BJ (cell line): Measurements from ENCODE around the gene GPR6. TPM values are rescaled to one million over a fixed set of nuclear protein-coding genes. Genes with fewer than 3 reads are reported as not detected.

Source experiments
- CTCF ChIA-PET: fragments of 350-600 bp; formaldehyde crosslinking; extraction: SDS; loops from one replicate; lab custom pipeline; 2021; ENCODE audit warnings: antibody characterized with exemption, inconsistent platforms; lab: Yijun Ruan, JAX
- POLR2A ChIA-PET: fragments of 300-600 bp; sonication (Branson Sonifier 250); formaldehyde crosslinking; extraction: SDS; loops from one replicate; lab custom pipeline; 2021; ENCODE audit warnings: antibody characterized with exemption; lab: Charles Lee
- DNase-seq: peaks from one replicate; pipeline ENCODE4 v3.0.0-alpha.2; 2011; ENCODE audit warnings: low read depth
- H3K27me3 ChIP-seq: 2 replicates; pipeline ENCODE4 v1.6.0; 2011; ENCODE audit warnings: low read length; ENCODE audit not compliant: control insufficient read depth, insufficient read depth
- H3K36me3 ChIP-seq: 2 replicates; pipeline ENCODE4 v1.5.1; 2011; ENCODE audit warnings: low read length; ENCODE audit not compliant: control insufficient read depth, insufficient read depth
- H3K4me3 ChIP-seq: 2 replicates; pipeline ENCODE4 v1.5.1; 2011; ENCODE audit warnings: low read depth, mild to moderate bottlenecking, control low read depth, low read length
- polyA plus RNA-seq: library from polyadenylated mRNA; depleted of rRNA; stranded (reverse); fragments of >200 nt; gene quantifications from 2 replicates; pipeline ENCODE4 v1.2.3, GENCODE V29; 2011; rRNA removed
- TF ChIP-seq, protein P1 (sequence below): IDR thresholded peaks from 2 replicates; pipeline ENCODE4 v1.5.1; 2011; ENCODE audit warnings: low read depth, mild to moderate bottlenecking, control low read depth, inconsistent platforms, low read length, moderate library complexity; ENCODE audit not compliant: insufficient read depth

The GPR6 gene
- polyA plus RNA-seq, 1 experiment: not detected

DNA sequence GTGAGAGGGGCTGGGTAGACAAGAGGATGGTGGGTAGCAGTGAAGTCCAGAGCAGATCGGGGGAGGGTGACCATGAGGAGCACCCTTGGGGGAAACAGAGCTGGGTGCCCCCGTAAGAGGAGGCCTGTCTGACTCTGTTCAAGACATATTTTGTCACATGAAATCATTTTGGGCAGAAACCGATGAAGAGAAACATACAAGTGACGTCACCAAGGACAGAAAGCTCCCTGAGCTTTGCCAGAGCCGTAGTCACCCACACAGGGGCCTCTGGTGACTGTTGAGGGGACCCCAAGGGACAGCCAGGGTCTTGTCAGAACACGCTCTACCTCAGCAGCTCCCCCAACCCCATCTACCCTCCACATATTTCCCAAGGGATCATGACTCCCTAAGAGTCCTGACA lies 39.2 kb downstream of the GPR6 start:
- DNase-seq: no peak
- ChIA-PET POLR2A (no interaction called here), CTCF (interaction anchor here (0.6 kb wide), 1 partner anchor 403 kb away, joined by 3 read pairs; no protein-coding TSS in a partner anchor)
- H3K27me3 ChIP-seq: peaks cover 4% of the 10 kb centered on the region; the same call in 1 of the 2 replicates
- no peaks in the 10 kb centered on the region for H3K36me3 ChIP-seq
- no peak overlapping the region for H3K4me3 ChIP-seq
- TF ChIP-seq, protein P1, sequence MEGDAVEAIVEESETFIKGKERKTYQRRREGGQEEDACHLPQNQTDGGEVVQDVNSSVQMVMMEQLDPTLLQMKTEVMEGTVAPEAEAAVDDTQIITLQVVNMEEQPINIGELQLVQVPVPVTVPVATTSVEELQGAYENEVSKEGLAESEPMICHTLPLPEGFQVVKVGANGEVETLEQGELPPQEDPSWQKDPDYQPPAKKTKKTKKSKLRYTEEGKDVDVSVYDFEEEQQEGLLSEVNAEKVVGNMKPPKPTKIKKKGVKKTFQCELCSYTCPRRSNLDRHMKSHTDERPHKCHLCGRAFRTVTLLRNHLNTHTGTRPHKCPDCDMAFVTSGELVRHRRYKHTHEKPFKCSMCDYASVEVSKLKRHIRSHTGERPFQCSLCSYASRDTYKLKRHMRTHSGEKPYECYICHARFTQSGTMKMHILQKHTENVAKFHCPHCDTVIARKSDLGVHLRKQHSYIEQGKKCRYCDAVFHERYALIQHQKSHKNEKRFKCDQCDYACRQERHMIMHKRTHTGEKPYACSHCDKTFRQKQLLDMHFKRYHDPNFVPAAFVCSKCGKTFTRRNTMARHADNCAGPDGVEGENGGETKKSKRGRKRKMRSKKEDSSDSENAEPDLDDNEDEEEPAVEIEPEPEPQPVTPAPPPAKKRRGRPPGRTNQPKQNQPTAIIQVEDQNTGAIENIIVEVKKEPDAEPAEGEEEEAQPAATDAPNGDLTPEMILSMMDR: no peak

- H3K4me3 ChIP-seq: no peak overlapping the region
These were observed 39.8 kb downstream of the GPR6 start for GRCh38 chr6:110017946-110018345.

DNA sequence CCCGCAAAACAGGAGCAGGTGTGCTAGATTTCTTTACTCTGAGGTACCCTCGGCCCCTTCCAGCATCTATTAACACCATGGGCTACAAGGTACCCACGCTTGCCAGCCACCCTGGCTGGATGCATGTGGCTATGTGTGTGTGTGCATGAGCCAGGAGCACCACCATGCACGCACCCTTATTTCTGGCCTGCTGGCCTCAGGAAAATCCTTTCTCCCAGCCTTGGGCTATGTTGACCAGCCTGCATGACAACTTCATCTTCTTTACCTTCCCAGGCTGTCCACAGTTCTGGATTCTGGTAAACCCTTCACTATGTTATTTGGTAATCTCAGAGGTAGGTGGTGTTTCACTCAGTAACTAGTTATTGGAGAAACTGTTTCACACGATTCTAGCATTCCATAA lies 40.4 kb downstream of the GPR6 start:
- ChIA-PET POLR2A (no interaction called here), CTCF (no interaction called here)
- no peak overlapping the region for H3K4me3 ChIP-seq
- no peaks in the 10 kb centered on the region for H3K36me3 ChIP-seq
- TF ChIP-seq, protein P1: no peak
- peaks cover 4% of the 10 kb centered on the region; the same call in 1 of the 2 replicates for H3K27me3 ChIP-seq
- no peak for DNase-seq

More at GRCh38 chr6:110017946-110018345, 39.8 kb downstream of the GPR6 start:
- Histone ChIP-seq H3K36me3 (no peaks in the 10 kb centered on the region), H3K27me3 (peaks cover 4% of the 10 kb centered on the region; the same call in 1 of the 2 replicates)
- no peak for DNase-seq
- ChIA-PET CTCF (interaction anchor here (0.6 kb wide), 1 partner anchor 404 kb away, joined by 3 read pairs; no protein-coding TSS in a partner anchor), POLR2A (no interaction called here)
- TF ChIP-seq, protein P1: no peak

- Histone ChIP-seq H3K27me3 (peaks cover 4% of the 10 kb centered on the region; the same call in 1 of the 2 replicates), H3K36me3 (no peaks in the 10 kb centered on the region), H3K4me3 (no peak overlapping the region)
- POLR2A ChIA-PET: no interaction called here
- CTCF ChIA-PET: interaction anchor here (1.0 kb wide), 1 partner anchor 18 kb away, joined by 5 read pairs; no protein-coding TSS in a partner anchor
- TF ChIP-seq, protein P1: no peak
- DNase-seq: no peak
These were observed 42.8 kb downstream of the GPR6 start for GRCh38 chr6:110020888-110021287.

- H3K36me3 ChIP-seq: no peaks in the 10 kb centered on the region
- no peaks in the 10 kb centered on the region for H3K27me3 ChIP-seq
- ChIA-PET CTCF (interaction anchor here (0.6 to 2.1 kb wide), 2 partner anchors 11 to 59 kb away, joined by 3 to 6 read pairs; no protein-coding TSS in a partner anchor), POLR2A (no interaction called here)
- TF ChIP-seq, protein P1: no peak
- DNase-seq: no peak
- H3K4me3 ChIP-seq: no peak overlapping the region
These were observed 51.0 kb downstream of the GPR6 start for GRCh38 chr6:110029144-110029543.

Other genes with a start within 250 kb of the GPR6 start
- 19.5 and 21.8 TPM in 2 replicates for gene WASF1, start 201.4 kb downstream of the GPR6 start, polyA plus RNA-seq
- 9.1 and 14.6 TPM in 2 replicates for gene CDC40, start 202.1 kb downstream of the GPR6 start, polyA plus RNA-seq